AG08395 (cell line): ENCODE data around the gene LCA5L.
"Not testable (repeated sequence)": the region's sequence is repeated elsewhere in the genome, so short reads cannot be mapped to it uniquely, and the experiment has no call there.

ENCODE experiments used
- DNase-seq: peaks from one replicate; pipeline ENCODE4 v3.0.0; 2012; ENCODE audit warnings: mixed read lengths, low spot score

The LCA5L gene

GRCh38 chr21:39387461-39388037, 58.0 kb downstream of the LCA5L start:
- peak; percentile 98 for DNase-seq

- no peak for DNase-seq
These were observed 58.7 kb downstream of the LCA5L start for GRCh38 chr21:39386899-39387298.

DNA sequence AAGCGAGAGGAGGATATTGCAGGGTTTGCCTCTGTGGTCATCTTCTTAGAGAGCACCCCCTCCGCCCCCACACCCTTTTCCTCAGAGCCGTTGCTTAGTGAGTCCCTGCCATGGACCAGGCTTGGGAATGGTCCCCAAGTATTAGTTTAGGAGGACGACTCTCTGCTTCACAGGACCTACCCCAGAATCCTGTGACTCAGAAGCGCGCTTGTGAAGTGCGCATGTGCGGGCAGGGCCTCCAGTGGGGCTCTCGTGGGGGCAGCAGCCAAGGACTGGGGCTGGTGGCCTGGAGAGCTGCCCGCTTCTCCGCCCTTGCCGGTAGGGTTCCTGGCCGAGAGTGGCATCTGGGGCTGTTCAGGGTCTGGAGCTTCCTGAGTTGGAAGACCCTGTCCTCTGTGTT, 59.4 kb downstream of the LCA5L start:
- DNase-seq = no peak

GRCh38 chr21:39385299-39386145, 60.1 kb downstream of the LCA5L start:
- DNase-seq = peak; percentile 89

DNA sequence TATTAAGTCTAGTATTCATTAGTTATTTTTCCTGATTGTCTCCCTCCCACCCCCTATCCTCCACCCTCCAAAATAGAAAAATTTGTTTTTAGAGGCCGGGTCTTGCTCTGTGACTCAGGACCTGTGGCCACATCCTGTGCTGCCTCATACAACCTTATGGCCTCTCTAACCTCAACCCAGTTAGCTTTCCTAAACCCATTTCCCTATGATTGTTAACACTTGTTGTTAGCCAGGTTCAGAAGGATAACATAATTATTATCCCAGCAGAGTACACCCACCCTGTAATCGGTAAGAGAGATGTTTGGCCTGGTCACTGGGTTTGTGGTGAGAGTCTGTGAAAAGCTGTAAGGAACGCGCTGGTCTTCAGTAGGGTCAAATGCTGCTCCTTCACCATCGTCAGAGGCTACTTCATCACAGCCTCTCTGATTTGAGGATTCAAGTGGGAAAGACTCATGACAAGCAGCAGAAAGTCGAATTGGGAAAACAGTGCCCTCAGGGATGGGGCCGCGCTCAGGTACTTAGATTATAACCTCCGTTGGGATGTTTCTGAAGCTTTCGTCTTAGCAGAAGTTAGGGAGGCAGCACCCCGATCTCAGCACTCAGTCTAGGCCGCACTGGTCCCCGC, 60.8 kb downstream of the LCA5L start:
- DNase-seq = no peak

- not testable (repeated sequence) for DNase-seq
These were observed 63.5 kb downstream of the LCA5L start for GRCh38 chr21:39382096-39382495.

DNA sequence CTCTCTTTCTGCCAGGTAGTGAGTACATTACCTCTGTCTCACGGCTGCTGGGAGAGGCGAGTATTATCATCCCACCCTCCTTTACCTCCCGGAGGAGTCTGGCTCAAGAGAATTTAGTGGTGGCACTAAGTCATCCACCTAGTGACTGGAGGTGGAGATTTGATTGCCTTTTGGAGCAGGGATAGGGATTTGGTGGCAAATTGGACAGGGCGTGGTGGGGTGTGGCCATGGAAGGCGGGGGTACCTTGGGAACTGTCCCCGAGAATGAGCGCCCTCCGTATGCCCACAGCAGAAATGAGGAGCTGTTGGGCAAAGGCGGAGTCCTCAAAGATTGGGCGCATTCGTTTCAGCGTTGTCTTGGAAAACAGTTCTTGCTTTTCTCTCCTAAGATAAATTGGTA, 64.6 kb downstream of the LCA5L start:
- no peak for DNase-seq

GRCh38 chr21:39379986-39380891, 65.3 kb downstream of the LCA5L start:
- DNase-seq = peak; percentile 98

DNA sequence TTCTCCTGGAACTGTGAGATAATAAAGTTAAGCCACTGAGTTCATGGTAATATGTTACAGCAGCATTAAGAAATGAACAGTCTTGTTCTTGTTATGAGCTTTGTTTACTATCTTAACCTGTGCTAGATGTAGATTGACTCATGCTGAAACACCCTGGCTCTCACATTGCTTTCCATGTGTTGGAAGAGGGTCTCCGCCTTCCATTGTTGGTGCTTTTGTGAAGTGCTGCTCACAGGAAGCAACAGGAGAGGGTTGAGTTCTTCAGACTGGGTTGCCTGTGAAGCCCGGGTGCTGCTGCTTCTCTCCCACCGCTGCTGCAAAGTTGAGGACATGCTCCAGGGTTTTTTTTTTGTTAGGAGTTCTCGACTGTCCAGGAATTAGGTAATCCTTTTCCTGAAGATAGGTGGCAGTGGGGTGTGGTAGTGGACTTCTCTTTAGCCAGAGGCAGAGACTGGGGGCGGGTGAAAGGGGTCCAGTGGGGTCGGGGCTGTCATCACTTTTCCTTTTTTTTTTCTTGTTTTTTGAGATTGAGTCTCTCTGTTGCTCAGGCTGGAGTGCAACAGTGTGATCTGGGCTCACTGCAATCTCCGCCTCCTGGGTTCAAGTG, 68.0 kb downstream of the LCA5L start:
- DNase-seq = no peak

DNA sequence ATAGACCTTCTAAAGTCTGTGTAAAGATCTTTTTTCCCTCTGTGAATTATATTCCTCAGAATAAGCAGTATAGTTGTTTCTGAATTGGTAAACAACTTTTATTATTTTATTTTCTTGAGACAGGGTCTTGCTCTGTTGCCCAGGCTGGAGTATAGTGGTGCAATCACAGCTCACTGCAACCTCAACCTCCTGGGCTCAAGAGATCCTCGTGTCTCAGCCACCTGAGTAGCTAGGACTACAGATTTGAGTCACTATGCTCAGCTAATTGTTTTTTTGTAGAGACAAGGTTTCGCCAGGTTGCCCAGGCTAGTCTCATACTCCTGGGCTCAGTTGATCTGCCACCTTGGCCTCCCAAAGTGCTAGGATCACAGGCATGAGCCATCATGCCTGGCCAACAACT, 70.1 kb downstream of the LCA5L start:
- no peak for DNase-seq

DNA sequence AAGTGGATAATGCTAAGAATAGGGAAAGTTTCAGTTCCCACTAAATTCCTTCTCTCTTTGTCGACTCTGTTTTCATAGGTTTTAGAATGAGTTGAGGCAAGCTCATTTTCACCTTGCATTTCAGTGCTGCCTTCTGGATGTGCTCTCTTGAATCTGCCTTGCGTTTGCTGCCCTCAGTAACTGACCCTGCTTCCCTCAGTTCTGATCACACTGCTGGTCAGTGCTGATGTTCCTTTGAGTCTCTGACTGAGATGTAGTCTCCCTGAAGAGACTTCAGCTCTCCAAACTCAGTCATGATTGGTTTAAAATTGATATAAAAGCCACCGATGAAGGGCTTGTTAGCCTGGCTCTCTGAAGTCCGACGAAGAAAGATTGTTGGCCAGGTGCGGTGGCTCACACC, 71.5 kb downstream of the LCA5L start:
- no peak for DNase-seq

GRCh38 chr21:39373634-39374033, 71.9 kb downstream of the LCA5L start:
- DNase-seq = peak; percentile 30

DNA sequence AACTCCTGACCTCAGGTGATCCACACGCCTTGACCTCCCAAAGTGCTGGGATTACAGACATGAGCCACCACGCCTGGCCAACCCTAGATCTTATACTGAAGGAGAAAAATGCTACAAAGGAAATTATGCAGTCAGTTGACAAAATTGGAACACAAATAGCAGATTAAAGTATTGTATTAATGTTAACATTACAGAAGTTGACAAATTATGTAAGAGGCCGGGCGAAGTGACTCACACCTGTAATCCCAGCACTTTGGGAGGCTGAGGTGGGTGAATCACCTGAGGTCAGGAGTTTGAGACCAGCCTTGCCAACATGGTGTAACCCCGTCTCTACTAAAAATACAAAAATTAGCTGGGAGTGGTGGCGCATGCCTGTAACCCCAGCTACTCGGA, 75.7 kb downstream of the LCA5L start:
- not testable (repeated sequence) for DNase-seq

GRCh38 chr21:39367783-39368182, 77.8 kb downstream of the LCA5L start:
- no peak for DNase-seq

DNA sequence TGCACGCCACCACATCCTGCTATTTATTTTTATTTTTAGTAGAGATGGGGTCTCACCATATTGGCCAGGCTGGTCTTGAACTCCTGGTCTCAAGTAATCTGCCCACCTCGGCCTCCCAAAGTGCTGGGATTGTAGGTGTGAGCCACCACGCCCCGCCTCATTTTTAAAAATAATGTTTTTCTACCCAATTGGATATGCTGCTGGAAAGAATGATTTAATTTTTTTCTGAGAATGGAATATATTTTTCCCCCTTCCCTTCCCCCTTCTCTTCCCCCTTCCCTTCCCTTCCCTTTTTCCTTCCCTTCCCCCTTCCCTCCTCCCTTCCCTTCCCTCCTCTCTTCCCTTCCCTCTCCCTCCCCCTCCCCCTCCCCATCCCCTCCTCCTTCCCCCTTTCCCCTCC, 79.0 kb downstream of the LCA5L start:
- DNase-seq = no peak

DNA sequence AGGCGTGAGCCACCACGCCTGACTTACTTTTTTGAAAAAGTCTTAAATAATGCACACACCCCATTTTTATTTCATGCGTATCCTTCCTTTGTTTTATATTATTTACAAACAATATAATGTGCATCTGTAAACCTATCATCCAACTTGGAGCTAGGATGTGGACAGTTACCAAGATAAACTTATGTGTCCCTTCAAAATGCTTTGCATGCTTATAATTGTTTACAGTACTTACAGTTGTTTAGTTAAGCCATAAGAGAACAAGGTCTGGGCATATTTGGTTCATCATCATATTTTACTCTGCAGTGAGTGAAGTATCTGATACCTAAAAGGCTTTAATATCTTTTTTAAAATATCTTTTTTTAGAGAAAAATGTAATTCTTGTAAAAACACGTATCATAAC, 80.6 kb downstream of the LCA5L start:
- no peak for DNase-seq

DNA sequence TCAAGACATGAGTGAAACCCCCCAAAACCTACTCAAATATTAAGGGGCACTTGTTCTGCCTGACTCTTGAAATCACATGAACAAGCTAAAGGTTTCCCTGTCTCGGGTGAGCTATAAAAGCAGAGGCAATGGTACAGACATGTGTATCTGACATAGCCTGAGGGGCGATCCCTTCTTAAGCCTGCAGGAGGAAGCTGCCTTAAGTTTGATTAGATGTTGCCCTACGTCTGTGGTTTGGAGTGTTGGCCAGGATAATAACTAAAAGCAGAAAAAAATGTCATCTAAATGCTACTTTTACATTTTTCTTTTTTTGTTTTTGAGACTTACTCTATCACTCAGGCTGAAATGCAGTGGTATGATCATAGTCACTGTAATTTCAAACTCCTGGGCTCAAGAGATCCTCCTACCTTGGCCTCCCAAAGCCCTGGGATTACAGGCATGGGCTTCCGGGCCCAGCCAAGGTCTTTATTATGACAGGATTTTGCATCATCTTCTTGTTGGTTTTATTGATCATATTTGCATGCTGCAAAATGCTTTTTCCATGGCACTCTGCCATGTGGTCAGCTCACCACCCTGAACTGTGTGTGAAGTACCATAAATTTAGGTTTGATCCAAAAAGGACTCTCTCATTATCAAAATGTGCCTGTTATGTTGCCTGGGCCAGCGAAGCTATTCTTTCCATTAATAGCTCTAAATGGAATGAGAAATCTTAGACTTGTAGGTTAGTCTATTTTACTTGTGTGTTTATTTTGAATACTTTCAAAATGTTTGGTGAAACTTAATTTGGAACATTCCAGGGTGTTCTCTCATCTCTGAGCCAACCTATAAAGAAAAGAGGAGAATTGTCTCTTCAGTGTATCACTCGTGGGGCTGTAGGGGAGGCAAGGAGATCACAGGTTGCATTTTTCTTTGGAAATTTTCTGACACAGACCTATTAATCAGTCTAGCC, 81.7 kb downstream of the LCA5L start:
- no peak for DNase-seq

GRCh38 chr21:39362733-39363132, 82.8 kb downstream of the LCA5L start:
- DNase-seq = no peak

GRCh38 chr21:39359382-39359781, 86.2 kb downstream of the LCA5L start:
- DNase-seq = no peak
